ENCODE results near the gene ACOXL.

The ACOXL gene

GRCh38 chr2:111139637-111140317 lies 407.4 kb downstream of the ACOXL start:
- Histone ChIP-seq H3K27me3 (ENCODE audit: insufficient read depth, low read length) (no peaks in the 10 kb centered on the region), H3K9ac (ENCODE audit: low read depth, low read length) (no peak overlapping the region), H3K9me3 (ENCODE audit: insufficient read depth, low read depth, low read length) (no peaks in the 10 kb centered on the region), H3K27ac (ENCODE audit: low read depth, low read length) (no peak overlapping the region), H3K4me1 (ENCODE audit: insufficient read depth, low read length) (no peaks in the 10 kb centered on the region), H3K4me3 (ENCODE audit: low read length) (no peak overlapping the region), H3K36me3 (ENCODE audit: insufficient read depth, low read length) (peaks cover 77% of the 10 kb centered on the region)
- 93% methylated on average over 11 of the region's 12 CpGs for WGBS

GRCh38 chr2:111140815-111141214 lies 408.4 kb downstream of the ACOXL start:
- Histone ChIP-seq H3K4me1 (ENCODE audit: insufficient read depth, low read length) (no peaks in the 10 kb centered on the region), H3K36me3 (ENCODE audit: insufficient read depth, low read length) (peaks cover 86% of the 10 kb centered on the region), H3K9me3 (ENCODE audit: insufficient read depth, low read depth, low read length) (no peaks in the 10 kb centered on the region), H3K27me3 (ENCODE audit: insufficient read depth, low read length) (no peaks in the 10 kb centered on the region), H3K9ac (ENCODE audit: low read depth, low read length) (no peak overlapping the region), H3K27ac (ENCODE audit: low read depth, low read length) (no peak overlapping the region), H3K4me3 (ENCODE audit: low read length) (no peak overlapping the region)
- 97% methylated on average over 4 of the region's 4 CpGs for WGBS

- H3K4me3 ChIP-seq (ENCODE audit: low read length), result no peak overlapping the region
- peaks cover 80% of the 10 kb centered on the region for H3K36me3 ChIP-seq (ENCODE audit: insufficient read depth, low read length)
- H3K27ac ChIP-seq (ENCODE audit: low read depth, low read length), result no peak overlapping the region
- no peaks in the 10 kb centered on the region for H3K27me3 ChIP-seq (ENCODE audit: insufficient read depth, low read length)
- WGBS, result 96% methylated on average over 1 of the region's 1 CpG
- H3K9ac ChIP-seq (ENCODE audit: low read depth, low read length), result no peak overlapping the region
- H3K4me1 ChIP-seq (ENCODE audit: insufficient read depth, low read length), result peaks cover 8% of the 10 kb centered on the region; the same call in 1 of the 2 replicates
- no peaks in the 10 kb centered on the region for H3K9me3 ChIP-seq (ENCODE audit: insufficient read depth, low read depth, low read length)
Observed at GRCh38 chr2:111142101-111142500, 409.7 kb downstream of the ACOXL start.

- Histone ChIP-seq H3K4me3 (ENCODE audit: low read length) (no peak overlapping the region), H3K9ac (ENCODE audit: low read depth, low read length) (no peak overlapping the region), H3K36me3 (ENCODE audit: insufficient read depth, low read length) (peaks cover 81% of the 10 kb centered on the region), H3K27ac (ENCODE audit: low read depth, low read length) (no peak overlapping the region), H3K27me3 (ENCODE audit: insufficient read depth, low read length) (no peaks in the 10 kb centered on the region), H3K9me3 (ENCODE audit: insufficient read depth, low read depth, low read length) (no peaks in the 10 kb centered on the region), H3K4me1 (ENCODE audit: insufficient read depth, low read length) (peaks cover 8% of the 10 kb centered on the region; the same call in 1 of the 2 replicates)
- 91% methylated on average over 10 of the region's 10 CpGs for WGBS
Observed at GRCh38 chr2:111143107-111143842, 410.9 kb downstream of the ACOXL start.

GRCh38 chr2:111143843-111144198 lies 411.4 kb downstream of the ACOXL start:
- Histone ChIP-seq H3K36me3 (ENCODE audit: insufficient read depth, low read length) (peaks cover 79% of the 10 kb centered on the region), H3K9ac (ENCODE audit: low read depth, low read length) (no peak overlapping the region), H3K4me1 (ENCODE audit: insufficient read depth, low read length) (peaks cover 8% of the 10 kb centered on the region; the same call in 1 of the 2 replicates), H3K27me3 (ENCODE audit: insufficient read depth, low read length) (no peaks in the 10 kb centered on the region), H3K27ac (ENCODE audit: low read depth, low read length) (no peak overlapping the region), H3K4me3 (ENCODE audit: low read length) (no peak overlapping the region), H3K9me3 (ENCODE audit: insufficient read depth, low read depth, low read length) (no peaks in the 10 kb centered on the region)
- 86% methylated on average over 1 of the region's 1 CpG for WGBS

- Histone ChIP-seq H3K27ac (ENCODE audit: low read depth, low read length) (no peak overlapping the region), H3K4me1 (ENCODE audit: insufficient read depth, low read length) (peaks cover 8% of the 10 kb centered on the region; the same call in 1 of the 2 replicates), H3K9me3 (ENCODE audit: insufficient read depth, low read depth, low read length) (no peaks in the 10 kb centered on the region), H3K9ac (ENCODE audit: low read depth, low read length) (no peak overlapping the region), H3K27me3 (ENCODE audit: insufficient read depth, low read length) (no peaks in the 10 kb centered on the region), H3K4me3 (ENCODE audit: low read length) (no peak overlapping the region), H3K36me3 (ENCODE audit: insufficient read depth, low read length) (peaks cover 78% of the 10 kb centered on the region)
- WGBS, result 92% methylated on average over 6 of the region's 7 CpGs
Observed at GRCh38 chr2:111145103-111145760, 412.9 kb downstream of the ACOXL start.

GRCh38 chr2:111145951-111146350 lies 413.6 kb downstream of the ACOXL start:
- Histone ChIP-seq H3K9ac (ENCODE audit: low read depth, low read length) (no peak overlapping the region), H3K27me3 (ENCODE audit: insufficient read depth, low read length) (no peaks in the 10 kb centered on the region), H3K27ac (ENCODE audit: low read depth, low read length) (no peak overlapping the region), H3K9me3 (ENCODE audit: insufficient read depth, low read depth, low read length) (no peaks in the 10 kb centered on the region), H3K4me3 (ENCODE audit: low read length) (no peak overlapping the region), H3K36me3 (ENCODE audit: insufficient read depth, low read length) (peaks cover 78% of the 10 kb centered on the region), H3K4me1 (ENCODE audit: insufficient read depth, low read length) (peaks cover 8% of the 10 kb centered on the region; the same call in 1 of the 2 replicates)
- no CpG with 5 or more reads among the region's 2 CpGs for WGBS

- Histone ChIP-seq H3K36me3 (ENCODE audit: insufficient read depth, low read length) (peaks cover 84% of the 10 kb centered on the region), H3K9me3 (ENCODE audit: insufficient read depth, low read depth, low read length) (no peaks in the 10 kb centered on the region), H3K9ac (ENCODE audit: low read depth, low read length) (no peak overlapping the region), H3K27ac (ENCODE audit: low read depth, low read length) (no peak overlapping the region), H3K4me3 (ENCODE audit: low read length) (no peak overlapping the region), H3K4me1 (ENCODE audit: insufficient read depth, low read length) (peaks cover 8% of the 10 kb centered on the region; the same call in 1 of the 2 replicates), H3K27me3 (ENCODE audit: insufficient read depth, low read length) (no peaks in the 10 kb centered on the region)
- WGBS, result 96% methylated on average over 3 of the region's 3 CpGs
Observed at GRCh38 chr2:111148225-111148873, 416.0 kb downstream of the ACOXL start.

- Histone ChIP-seq H3K4me3 (ENCODE audit: low read length) (no peak overlapping the region), H3K9me3 (ENCODE audit: insufficient read depth, low read depth, low read length) (no peaks in the 10 kb centered on the region), H3K9ac (ENCODE audit: low read depth, low read length) (no peak overlapping the region), H3K27ac (ENCODE audit: low read depth, low read length) (no peak overlapping the region), H3K27me3 (ENCODE audit: insufficient read depth, low read length) (no peaks in the 10 kb centered on the region), H3K4me1 (ENCODE audit: insufficient read depth, low read length) (peaks cover 8% of the 10 kb centered on the region; the same call in 1 of the 2 replicates), H3K36me3 (ENCODE audit: insufficient read depth, low read length) (peaks cover 84% of the 10 kb centered on the region)
- 94% methylated on average over 8 of the region's 8 CpGs for WGBS
Observed at GRCh38 chr2:111148925-111149324, 416.6 kb downstream of the ACOXL start.

GRCh38 chr2:111149882-111150455 lies 417.6 kb downstream of the ACOXL start:
- Histone ChIP-seq H3K9me3 (ENCODE audit: insufficient read depth, low read depth, low read length) (no peaks in the 10 kb centered on the region), H3K4me3 (ENCODE audit: low read length) (no peak overlapping the region), H3K9ac (ENCODE audit: low read depth, low read length) (no peak overlapping the region), H3K4me1 (ENCODE audit: insufficient read depth, low read length) (peaks cover 8% of the 10 kb centered on the region; the same call in 1 of the 2 replicates), H3K27ac (ENCODE audit: low read depth, low read length) (no peak overlapping the region), H3K27me3 (ENCODE audit: insufficient read depth, low read length) (no peaks in the 10 kb centered on the region), H3K36me3 (ENCODE audit: insufficient read depth, low read length) (peaks cover 84% of the 10 kb centered on the region)
- 98% methylated on average over 7 of the region's 7 CpGs for WGBS
